ENCODE measurements around the gene ICOS.
"Not testable (repeated sequence)": the region's sequence is repeated elsewhere in the genome, so short reads cannot be mapped to it uniquely, and the experiment has no call there.

Gene ICOS

DNA sequence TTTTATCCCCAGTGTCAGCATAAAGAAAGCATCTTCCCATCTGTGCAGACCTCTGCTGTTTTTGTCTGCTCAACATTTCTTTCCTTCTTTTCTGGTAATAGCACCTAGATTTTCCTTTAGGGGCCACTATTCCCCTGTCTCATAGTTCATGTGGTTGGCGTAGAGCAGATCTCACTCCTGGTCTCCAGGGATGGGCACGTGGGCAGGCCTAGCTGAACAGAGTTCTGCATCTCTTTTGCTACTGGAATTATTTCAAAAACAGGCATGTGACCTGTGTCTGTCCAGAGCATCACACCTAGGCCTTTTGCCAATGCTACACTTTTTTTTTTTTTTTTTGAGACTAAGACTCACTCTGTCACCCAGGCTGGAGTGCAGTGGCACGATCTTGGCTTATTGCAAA lies 17.7 kb upstream of the ICOS start:
- DNase-seq: no peak

DNA sequence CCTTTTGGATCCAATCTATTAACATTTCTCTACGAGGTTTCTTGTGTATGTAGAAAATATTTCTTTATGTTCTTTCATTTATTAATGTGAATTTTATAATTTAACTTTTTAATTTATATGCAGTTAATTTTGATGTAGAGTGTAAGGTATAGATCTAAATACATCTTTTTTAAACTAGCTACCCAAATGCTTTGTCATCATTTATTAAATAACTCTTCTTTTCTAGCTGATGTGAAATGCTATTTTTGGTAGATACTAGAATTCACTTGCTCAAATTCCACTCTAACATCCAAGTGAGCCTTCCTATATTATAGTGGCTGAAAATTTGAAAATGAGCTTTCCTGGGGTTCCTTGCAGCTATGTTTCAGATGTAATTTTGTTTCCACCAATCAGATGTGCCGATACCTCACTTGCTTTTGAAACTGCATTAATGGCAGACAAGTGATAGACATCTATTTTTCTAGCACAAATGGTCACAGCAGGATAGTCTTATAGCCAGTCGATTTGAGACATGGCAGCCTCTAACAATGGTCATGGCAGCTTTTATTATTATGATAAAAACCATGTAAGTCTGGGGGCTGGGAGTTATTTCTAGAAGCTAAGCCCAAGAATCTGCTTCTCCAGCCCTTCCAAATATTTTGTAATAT lies 10.9 kb upstream of the ICOS start:
- DNase-seq: no peak

DNA sequence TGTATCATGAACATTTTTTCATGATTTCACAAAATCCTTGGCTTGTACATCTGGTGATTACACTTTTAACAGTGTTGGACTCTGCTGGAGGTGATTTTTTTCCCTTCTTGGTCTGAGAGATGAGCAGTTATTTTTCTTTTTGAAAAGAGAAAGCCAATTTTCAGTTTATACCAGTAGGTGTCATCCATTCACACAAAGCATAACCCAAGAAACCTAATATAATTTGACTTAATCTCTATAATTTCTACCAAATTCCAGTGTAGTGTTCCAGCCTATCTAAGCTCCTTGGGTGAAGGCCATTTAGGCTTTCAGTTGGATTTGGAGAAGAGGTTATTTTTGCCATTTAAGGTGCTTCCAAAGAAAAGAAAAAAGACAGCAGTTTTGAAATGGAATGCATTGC lies 7.7 kb upstream of the ICOS start:
- DNase-seq: no peak

DNA sequence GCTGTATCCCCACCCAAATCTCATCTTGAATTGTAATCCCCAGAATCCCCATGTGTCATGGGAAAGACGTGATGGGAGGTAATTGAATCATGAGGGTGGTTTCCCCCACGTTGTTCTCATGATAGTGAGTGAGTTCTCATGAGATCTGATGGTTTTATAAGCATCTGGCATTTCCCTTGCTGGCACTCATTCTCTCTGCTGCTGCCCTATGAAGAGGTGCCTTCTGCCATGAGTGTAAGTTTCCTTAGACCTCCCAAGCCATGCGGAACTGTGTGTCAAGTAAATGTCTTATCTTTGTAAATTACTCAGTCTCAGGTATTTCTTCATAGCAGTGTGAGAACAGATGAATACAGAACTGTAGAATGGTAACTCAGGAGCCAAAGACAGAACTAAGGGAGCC lies 5.3 kb upstream of the ICOS start:
- DNase-seq: not testable (repeated sequence)

DNA sequence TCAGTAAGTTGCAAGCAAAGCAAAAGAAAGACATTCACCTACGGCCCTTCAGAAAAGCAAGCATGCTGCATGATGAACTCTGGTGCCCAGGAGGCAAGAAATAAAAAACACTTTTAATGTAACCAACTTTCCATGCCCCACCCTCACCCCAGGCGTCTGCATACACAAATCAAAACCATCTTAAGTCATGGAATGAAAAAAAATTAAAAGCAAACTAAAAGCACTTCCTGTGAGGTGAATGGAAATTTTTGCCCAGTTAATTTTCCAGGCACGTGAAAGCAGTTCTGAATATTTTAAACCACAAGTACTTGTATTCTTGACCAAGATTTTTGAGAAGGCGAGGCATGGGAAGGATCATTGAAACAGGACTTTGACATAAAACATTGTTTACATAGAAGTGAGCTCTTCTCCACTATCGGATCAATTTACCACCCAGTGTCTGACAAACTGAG lies 2.5 kb upstream of the ICOS start:
- no peak for DNase-seq

DNA sequence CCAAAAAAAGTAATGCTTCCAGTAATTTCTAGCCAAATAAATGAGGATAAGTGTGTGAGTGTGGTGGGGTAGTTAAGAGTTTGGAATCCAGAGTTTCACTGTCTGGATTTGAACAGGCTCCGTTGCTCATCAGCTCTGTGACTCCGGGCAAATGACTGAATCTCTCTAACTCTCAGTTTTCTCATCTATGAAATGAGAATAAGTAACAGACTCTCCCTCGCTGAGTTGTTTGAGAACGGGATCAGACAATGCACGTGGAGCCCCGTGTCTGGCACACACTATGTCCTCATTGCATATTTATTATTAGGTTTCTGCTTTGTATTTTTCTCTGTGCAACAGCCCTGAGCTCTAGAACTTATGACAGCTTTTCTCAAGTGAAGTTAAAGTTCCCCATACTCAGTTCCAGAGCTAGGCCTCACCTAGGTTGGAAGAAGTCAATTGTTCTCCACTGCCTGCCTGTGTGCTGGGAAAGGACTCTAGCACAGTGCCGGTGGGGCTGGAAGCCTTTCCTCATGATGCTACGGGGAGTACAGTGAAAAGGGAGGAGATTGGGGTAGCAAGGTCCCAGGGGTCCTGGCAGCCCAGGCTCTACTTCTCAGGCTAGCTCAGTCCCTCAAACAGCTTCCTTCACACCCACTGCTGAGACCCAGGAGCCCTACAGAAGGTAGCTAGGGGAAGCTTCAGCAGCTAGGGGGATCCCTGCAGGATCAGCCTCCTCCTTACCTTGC lies 1.7 kb upstream of the ICOS start:
- DNase-seq: no peak

DNA sequence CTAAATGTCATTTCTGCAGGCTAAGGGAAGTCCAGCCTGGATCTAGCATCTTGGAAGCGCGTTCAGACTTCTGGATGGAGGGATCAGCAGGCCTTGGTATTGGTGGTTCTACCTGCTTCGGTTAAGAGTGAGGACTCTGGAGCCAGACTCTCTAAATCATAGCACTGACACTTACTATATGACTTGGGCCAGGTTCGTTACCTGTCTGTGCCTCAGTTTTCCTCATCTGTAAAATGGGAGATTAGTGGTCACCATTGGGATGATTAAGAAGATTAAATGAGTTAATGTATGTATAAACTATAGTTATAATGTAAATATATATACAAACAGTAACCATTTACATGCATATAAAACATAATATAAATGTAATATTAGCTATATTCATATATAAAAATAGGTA lies 995 bp upstream of the ICOS start:
- no peak for DNase-seq

DNA sequence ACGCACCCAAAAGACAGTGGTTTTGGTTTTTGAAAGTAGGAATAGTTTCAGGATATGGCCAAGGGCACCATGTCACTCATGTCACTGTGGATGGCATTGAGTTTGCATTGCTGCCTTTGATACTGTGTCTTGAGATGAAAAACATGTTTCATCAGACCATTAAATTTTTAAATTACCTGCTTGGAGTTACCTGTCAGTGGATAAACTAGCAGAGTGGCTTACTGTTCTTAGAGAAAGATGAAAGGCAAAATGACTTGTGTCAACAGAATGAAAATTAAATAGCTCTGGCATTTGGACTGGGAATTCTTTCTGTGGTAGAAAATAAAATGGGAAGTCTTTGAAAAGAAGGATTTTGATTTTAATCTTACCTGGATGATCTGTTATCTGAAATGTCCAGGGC lies 386 bp downstream of the ICOS start:
- no peak for DNase-seq

DNA sequence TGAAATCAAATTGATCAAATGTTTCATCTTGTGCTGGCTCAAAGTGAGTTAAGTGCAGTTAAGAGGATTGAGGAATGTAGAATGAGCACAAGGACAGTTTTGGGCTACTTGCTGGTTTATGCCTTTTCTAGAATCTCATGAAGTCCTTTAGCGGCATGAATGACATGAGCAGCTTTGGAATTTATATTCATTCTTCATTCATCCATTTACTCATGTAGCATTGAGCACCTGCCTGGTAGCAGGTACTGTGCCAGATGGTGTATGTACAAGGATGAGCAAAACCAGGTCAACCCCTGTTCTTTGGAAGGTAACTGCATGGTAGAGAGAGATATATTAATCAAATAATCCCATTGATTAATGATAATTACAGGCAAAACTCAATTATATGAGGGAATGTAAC lies 1.2 kb downstream of the ICOS start:
- no peak for DNase-seq

DNA sequence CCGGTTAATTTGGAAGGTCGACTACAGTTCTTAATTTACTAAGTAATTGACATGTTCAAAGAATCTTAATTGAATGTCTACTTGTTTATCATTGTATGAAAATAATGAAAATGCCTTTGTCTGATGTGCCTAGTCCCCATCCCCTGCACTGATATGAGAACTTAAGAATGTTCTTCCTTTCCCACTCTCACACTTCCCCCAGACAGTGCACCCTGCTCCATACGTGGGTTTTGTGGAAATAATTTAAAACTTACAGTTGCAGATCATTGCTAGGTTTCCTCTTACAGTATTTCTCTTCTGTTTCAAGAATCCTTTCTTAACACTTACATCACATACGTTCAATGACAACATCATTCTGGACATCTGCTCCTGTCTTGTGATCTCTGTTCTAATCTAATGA lies 3.5 kb downstream of the ICOS start:
- DNase-seq: no peak

DNA sequence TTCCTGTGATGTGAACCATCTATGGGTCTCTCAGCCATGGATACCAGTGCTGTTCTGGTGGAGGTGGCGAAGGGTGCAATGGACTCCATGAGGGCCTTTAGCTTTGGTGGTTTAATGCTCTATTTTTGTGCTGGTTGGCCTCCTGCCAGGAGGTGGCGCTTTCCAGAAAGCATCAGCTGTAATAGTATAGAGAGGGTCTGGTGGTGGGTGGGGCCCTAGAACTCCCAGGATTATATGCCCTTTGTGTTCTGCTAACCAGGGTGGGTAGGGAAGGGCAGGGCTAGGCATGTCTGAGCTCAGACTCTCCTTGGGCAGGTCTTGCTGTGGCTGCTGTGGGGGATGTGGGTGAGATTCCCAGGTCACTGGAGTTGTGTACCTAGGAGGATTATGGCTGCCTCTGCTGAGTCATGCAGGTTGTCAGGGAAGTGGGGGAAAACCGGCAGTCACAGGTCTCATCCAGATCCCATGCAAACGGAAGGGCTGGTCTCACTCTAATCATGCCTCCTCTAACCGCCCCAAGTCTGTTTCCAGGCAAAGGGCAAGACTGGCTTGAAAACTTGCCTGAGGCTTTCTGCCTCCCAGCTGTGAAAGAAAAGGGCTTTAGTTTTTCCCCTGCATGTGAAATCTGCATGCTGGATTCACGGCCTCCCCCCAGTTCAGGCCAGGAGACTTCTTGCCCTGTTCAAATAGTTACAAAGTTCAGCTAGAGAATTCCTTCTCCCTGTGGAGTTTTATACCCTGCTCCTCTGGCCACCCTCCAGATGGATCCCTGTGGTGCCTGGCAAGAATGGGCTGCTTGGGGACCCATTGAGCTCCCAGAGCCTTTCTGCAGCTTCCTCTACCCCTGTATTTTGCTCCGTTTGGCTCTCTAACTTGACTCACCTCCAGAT lies 7.2 kb downstream of the ICOS start:
- DNase-seq: not testable (repeated sequence)

DNA sequence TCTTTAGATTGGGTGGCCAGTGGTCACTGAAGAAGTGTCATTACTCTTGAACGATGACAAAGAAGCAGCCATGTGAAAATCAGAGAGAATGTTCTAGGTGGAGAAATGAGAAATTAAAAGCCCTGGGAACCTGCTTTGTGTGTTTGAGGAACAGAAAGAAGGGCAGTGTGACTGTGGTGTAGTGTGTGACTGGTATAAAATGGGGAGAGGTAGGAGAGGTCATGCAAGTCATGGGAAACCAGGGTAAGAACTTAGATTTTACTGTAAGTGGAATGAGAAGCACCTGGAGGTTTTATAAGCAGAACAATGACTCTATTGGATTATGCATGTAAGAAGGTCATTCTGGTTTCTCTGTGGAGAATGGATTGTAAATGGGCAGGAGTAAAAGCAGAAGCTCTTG lies 12.2 kb downstream of the ICOS start:
- DNase-seq: no peak

DNA sequence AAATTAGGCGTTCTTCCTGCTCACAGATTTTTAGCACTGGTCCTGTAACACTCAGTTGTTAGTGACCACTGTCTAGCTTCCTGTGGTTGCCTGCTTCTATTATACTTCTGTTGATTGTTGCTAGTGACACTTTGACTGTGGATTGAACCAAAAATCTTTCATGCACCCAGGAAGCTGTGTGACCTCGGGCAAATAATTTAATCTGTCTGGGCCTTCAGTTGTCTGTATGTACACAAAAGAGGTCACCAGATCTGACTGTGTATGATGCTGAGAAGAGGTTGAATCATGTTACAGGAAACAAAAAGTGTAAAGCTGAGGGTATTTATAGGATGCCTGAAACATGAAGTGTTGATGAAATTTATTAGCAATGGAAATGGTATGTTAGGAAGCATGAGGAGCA lies 12.7 kb downstream of the ICOS start:
- DNase-seq: no peak

DNA sequence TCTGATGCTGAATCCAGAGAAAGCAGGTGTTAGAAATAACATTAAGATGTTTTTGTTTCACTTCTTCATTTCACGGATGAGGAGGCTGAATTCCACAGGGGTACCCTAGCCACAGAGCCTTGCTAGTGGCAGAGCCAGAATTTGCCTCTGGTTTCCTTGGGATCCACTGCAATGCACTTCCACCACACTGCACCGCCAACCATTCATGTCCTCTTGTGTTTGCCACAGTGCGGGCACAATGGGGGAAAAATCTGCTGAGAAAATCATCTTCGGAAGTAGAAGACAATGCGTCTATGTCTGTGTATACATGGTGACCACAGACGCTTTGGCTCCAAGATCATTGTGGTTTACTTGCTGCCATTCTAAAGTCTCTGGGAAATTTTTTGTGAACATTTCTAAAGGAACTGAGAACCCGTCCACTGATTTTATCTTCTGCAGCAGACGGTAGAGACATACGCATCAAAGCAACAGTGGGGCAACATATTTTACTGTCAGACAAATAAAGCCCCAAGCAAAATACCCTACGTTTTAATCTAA lies 14.9 kb downstream of the ICOS start:
- DNase-seq: no peak

DNA sequence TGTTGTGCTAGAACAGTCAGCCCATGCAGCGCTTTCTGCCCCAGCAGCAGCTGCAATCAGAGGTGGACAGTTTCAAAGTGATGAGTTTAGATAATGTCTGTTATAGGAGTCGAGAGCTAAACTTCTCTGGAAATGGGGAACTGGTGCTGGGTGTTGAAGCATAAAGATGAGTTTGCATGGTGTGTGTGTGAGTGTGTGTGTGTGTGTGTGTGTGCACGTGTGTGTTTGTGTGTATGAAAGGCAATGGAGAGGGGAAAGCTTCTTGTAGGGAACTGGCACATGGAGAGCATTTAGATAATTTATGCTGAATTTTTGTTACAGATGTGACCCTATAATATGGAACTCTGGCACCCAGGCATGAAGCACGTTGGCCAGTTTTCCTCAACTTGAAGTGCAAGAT lies 22.7 kb downstream of the ICOS start:
- no peak for DNase-seq

DNA sequence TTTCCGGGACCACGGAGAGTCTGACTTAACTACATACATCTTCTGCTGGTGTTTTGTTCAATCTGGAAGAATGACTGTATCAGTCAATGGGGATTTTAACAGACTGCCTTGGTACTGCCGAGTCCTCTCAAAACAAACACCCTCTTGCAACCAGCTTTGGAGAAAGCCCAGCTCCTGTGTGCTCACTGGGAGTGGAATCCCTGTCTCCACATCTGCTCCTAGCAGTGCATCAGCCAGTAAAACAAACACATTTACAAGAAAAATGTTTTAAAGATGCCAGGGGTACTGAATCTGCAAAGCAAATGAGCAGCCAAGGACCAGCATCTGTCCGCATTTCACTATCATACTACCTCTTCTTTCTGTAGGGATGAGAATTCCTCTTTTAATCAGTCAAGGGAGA lies 23.1 kb downstream of the ICOS start:
- no peak for DNase-seq

DNA sequence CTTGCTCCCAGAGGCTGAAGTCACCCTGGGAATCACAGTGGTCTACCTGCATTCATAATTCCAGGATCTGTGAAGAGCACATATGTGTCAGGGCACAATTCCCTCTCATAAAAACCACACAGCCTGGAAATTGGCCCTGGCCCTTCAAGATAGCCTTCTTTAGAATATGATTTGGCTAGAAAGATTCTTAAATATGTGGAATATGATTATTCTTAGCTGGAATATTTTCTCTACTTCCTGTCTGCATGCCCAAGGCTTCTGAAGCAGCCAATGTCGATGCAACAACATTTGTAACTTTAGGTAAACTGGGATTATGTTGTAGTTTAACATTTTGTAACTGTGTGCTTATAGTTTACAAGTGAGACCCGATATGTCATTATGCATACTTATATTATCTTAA lies 24.2 kb downstream of the ICOS start:
- no peak for DNase-seq

DNA sequence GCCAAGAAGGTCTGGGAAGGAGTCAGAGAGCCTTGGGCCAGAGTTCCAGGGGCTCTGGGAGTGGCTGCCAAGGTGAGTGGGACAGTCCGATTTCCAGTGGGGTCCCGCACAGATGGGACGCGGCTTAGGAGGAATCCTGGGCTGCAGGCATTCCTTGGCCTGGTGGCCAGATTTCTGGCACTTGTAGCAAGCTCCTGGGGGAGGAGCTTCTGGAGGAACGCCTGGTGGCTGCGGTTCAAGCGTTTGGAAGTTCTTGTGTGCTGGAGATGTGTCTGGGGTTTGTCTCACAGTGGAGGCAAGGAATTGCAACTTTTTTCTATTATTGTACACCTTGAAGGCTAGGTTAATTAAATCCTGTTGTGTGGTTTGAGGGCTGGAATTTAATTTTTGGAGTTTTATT lies 28.6 kb downstream of the ICOS start:
- not testable (repeated sequence) for DNase-seq

DNA sequence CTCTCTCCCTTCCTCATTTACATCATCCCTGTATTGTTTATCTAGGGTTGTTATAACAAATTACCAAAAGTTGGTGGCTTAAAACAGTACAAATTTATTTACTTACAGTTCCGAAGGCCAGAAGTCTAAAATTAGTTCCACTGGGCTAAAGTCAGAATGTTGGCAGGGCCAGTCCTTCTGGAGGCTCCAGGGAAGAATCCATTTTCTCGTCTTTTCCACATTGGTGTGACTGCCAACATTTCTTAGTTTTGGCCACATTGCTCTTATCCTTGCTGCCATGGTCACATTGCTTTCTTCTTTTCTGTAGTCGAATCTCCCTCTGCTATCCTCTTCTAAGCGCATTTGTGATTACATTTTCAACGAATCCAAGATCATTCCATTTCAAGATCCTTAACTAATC lies 34.7 kb downstream of the ICOS start:
- DNase-seq: no peak

DNA sequence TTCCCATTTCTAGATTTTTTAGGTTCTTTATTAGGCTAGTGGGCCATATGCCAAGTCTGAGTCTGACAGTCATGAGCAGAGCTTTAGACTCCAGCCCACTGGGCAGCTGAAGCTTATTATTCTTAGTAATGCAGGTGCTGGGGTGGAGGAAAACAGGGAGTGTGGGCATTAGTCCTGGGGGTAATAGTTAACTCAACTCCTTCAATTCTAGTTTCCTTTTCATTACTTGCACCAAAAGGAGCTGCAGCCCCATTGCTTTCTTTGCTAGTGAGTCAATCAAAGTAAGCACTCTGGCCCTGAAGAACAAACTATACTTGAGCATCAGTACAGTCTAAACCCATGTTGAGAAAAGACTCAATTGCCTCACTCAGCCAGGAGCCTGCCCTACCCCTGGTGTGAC lies 35.5 kb downstream of the ICOS start:
- no peak for DNase-seq

DNA sequence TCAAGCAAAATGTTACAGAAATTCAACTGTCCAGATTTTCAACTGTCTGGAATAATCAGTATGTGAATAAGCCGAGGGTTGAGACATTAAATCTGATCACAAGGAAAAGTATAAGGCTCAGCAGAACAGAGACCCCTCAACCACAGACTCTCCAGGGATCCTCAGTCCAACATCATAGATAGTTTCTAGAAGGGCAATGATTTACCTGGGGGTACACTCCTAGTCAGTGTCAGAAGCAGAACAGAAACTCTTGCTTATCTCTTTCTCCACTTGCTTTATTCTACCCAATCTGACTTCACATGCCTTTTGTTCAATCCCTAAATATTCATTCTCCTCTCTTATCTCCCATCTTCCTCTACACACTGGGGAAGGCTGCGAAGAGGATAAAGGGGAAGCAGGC lies 36.4 kb downstream of the ICOS start:
- DNase-seq: no peak

DNA sequence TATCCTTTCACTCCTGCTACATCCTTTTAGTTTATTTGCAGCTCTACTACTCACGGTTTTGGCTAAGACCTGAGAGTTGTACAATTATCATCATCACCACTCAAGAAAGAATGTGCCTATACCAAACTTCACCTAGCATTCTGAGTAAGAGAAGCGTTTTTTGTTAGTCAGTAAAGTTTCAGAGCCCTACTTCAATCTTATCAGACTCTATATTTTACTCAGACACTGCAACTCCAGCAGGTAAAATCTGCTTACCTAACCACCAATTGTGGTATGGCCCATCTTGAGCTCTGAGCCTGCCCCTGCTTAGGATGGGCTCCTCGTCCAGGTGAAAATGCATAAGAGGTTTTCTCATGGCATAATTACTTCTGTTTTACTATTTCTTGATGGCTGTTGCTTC lies 37.1 kb downstream of the ICOS start:
- no peak for DNase-seq

DNA sequence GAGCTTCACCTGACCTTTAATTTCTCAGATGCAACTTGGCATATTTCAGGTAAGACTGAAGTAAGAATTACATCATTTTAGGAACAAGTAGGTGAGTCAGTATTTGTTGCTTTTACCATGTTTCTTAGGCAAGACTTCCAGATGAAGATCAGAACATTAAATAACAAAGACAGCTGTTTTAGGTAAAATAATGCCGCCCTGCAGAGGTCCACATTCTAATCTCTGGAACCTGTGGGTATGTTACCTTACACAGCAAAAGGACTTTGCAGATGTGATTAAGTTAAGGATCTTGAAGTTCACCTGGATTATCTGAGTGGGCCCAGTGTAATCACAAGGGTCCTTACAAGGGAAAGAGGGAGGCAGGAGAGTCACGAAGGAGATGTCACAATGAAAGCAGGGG lies 39.3 kb downstream of the ICOS start:
- no peak for DNase-seq

DNA sequence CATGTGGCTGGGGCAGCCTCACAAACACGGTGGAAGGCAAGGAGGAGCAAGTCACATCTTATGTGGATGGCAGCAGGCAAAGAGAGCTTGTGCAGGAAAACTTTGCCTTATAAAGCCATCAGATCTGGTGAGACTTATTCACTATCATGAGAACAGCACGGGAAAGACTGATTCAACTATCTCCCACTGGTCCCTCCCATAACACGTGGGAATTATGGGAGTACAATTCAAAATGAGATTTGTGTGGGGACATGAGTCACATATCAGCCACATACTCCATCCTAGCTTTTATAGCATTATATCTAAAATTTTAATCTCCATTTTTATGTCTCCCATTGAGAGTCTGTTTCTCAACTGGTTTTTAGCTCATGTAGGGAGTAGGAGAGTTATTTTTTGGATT lies 45.7 kb downstream of the ICOS start:
- no peak for DNase-seq
